HG03139 (cell line): ENCODE measurements around the gene RNU6-7.

ENCODE experiments used
- ATAC-seq: cut with Tn5 transposase; IDR thresholded peaks from one replicate; pipeline ENCODE4 v1.9.1; 2021; ENCODE audit not compliant: unreplicated experiment

Gene RNU6-7

DNA sequence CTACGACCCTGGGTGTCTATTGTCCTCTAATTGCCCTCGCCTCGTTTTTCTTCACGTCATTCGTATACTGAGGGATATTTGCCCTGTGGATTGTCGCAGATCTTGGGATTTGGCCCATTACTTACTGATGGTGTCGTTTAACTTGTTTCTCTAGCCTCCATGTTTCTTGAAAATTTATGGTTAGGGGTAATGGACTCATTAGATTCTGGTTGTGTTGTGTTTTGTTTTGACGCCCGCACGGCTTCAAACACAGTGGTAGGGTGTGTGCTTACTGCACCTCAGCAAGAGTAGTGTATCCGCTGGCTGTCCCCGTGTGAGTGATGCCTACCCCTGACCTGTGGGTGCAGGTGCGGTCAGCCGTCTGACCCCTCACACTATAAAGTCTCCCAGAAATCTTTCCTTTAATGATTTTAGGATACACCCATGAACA lies 2.1 kb downstream of the RNU6-7 start:
- ATAC-seq: no peak

GRCh38 chr14:32205554-32205953 lies 3.7 kb downstream of the RNU6-7 start:
- no peak for ATAC-seq

DNA sequence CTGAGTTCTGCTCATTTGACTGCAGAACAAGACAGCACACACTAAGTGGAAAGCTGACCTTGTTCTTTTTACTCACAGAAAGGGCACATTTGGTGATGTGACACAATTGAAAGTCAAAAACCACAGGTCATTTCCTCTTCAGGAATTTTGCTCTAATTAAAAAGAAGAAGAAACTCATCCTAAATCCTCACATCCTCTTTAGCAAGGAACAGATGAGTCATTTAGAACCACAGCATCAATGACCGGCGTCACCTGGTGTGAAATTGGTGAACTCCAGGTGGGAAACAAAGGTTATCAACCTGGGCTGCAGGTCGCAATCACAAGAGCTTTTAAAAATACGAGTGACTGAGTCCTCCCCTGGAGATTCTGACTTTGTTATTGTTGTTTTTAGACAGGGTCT lies 4.1 kb downstream of the RNU6-7 start:
- ATAC-seq: no peak

DNA sequence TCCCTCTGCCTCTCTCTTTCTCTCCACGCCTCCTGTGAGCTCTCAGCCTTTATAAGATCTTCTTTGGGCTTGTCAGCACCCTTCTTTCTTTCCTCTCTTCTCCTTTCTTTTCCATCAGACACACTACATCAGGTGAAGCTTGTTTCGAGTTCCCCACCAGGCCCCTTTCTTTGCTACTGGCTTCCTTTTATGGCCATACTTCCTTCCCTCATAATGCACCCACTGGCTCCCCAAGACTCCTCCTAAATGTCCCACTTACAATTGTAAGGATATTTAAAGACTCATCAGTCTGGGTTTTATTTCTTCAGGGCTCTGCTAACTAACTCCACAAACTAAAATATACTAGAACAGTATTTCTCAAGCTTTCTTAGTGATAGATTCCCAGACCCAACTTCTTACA lies 4.7 kb downstream of the RNU6-7 start:
- ATAC-seq: no peak

DNA sequence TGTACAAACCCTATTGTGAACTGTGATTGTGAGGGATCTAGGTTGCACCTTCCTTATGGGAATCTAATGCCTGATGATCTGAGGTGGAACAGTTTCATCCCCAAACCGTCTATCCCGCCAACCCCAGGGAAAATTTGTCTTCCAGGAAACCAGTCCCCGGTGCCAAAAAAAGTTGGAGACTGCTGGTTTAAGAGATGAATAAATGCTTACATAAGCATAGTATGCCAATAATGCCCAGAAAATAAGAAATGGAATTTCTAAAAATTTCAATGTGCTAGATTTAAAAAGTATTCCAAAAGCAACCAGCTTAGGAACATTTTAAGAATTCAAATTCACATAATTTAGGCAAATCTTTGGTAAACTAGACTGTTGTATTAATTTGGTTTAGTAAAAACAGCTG lies 6.6 kb downstream of the RNU6-7 start:
- no peak for ATAC-seq

GRCh38 chr14:32209471-32209870 lies 7.6 kb downstream of the RNU6-7 start:
- ATAC-seq: no peak

GRCh38 chr14:32211068-32211404 lies 9.2 kb downstream of the RNU6-7 start:
- ATAC-seq: no peak

DNA sequence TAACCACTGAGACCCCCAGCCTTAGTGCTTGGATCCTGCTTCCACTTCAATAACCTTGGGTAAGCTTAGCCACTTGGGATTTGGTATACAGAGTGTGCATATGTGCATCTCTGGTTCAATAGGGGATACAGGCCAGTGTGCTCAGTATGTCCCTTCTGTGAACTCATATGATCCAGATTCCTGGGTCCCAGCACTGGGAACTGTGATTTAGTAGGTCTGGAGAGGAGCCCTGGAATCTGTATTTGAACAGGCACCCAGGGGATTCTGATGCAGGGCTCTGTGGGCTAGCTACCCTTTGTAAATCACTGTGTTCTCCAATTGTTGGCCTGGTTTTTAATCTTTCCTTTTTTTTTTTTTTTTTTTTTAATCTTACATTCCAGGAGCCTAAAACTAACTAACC lies 11.0 kb downstream of the RNU6-7 start:
- ATAC-seq: no peak

DNA sequence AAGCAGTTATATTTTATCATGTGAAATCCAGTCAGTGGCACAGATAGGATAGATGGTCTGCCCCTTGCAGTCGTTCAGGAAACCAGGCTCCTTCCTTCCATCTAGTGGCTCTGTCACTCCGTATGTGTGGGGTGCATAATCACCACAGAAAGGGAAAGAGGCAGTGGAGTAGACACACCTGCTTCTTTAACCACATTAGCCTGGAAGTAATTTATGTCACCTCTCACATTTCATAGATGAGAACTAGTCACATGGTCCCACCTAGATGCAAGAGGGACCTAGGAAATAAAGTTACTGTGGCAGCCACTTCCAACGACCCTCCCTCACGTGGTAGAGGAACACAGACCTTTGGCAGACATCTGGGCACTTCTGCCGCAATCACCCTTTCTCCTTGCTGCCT lies 15.5 kb downstream of the RNU6-7 start:
- ATAC-seq: no peak

DNA sequence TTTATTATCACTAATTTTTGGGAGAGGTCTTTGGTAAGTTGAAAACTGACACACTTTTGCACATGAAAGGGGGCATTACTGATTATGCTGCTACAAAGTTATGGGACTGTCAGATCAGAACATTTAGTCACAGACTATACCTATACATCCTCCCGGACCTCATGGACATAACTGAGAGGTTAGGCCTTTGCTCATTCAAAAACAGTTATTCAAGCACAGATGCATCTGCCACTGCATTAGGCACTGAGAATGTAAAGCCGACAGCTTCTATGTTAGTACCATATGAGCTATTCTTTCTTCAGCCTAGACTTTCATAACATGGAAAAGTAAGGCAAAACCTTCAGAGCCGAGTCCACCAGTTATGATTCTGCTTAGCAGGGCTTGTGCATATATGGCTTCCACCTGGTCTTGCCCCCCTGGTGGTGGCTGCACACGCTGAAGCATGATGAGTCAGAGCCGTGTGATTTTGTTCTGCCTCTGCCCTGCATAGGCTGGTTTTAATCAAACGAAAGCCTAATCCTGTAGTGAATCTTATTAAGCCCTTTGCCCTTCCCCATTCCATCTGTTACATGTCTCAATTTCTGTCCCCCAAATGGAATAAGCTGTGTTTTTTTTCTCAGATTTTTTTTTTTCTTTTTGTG lies 23.0 kb downstream of the RNU6-7 start:
- ATAC-seq: no peak

DNA sequence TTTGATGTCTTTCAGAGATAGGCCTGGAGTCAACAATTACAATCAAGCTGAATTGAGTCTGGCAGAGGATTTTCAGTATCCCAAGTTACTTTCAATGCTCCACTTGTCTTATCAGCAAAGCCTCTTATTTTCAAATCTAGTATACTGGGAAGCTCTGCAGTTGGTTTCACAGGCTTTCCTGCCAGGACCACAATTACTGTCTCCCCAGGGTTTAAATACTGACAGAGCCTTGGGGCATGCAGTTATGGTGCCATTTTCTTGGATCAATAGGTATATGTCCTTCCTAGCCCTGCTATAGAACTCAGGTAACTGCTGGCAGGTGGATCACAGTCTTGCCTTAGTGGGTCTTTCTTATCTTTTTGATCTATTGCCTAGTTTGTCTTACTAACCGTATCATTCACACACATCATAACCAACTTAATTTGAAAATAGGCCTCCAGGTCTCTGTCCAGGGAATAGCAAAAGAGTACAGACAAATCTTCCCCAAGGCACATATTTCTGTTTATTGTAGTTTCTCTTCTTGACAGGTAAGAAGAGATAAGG lies 23.6 kb downstream of the RNU6-7 start:
- no peak for ATAC-seq

GRCh38 chr14:32226056-32226455 lies 24.2 kb downstream of the RNU6-7 start:
- ATAC-seq: no peak

DNA sequence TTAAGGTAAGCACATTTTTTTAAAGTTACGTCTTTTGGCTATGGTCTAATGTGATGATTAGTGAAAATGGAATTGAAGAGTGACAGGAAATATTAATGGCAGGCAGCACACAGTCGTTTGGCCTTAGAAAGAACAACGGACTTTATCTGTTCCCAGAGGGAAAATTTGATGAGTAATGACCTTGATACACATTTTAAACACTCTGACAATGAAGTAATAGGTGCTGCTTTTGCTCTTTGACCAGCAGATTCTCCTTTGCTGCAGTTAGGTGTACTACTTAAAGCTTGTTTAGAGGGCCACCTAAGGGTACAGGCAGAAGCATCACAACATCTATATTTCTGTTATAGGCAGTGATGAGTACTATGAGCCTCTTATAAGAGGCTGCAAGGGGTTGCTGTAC lies 28.3 kb downstream of the RNU6-7 start:
- no peak for ATAC-seq

GRCh38 chr14:32230695-32231280 lies 28.9 kb downstream of the RNU6-7 start:
- no peak for ATAC-seq

DNA sequence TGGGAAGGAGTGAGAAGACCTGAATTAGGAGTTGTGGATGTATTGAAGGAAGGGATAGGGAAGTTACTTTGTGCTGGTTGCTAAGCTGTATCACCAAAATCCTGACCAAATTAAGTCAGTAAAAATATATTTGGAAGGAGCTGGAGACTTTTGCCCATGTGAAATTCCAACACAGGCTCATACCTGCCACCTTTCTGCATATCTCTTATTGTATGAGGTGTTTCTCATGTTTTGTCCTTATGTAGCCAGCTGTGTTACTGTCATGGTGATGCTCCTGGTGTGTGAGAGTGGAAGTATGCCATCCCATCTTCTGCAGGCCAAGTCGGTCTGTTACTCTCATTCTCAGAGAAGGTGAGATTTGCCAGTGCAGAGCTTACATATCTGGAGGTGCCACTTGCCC lies 30.6 kb downstream of the RNU6-7 start:
- ATAC-seq: no peak

GRCh38 chr14:32233260-32233659 lies 31.4 kb downstream of the RNU6-7 start:
- ATAC-seq: no peak

DNA sequence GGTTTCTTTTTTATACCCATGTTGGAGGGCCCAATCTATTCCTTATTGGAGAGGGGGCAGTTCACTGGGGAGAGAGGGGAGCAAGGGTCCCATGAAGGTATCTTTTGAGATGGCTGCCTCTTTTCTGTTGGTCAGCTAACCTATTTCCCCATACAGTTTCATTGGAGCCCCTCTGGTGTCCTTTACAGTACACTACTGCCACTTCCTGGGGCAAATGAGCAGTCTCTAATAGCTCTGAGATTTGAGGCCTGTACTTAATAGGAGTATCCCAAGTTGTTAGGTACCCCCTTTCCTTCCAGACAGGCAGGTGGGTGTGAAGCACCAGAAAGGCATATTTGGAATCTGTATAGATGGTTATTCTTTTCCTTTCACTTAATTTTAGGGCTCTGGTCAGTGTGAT lies 42.6 kb downstream of the RNU6-7 start:
- no peak for ATAC-seq

DNA sequence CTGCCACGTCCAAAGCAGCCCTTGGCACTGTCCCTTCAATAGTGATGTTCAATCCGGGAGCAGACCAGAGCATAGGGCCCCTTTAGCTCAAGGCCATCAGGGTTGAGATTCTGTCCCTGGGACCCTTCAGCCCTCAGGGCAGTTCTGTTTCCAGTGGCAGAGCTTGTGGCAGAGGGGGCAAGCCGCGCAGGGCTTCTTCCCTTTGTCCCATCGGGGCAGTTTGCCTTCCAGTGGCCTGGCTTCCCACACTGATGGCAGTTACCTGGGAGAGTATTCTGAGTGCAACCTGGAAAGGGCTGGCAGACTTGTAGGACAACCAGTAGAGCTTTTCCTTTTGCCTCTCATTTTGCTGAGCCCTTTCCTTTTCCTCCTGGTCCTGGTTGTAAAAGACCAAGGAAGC lies 44.9 kb downstream of the RNU6-7 start:
- no peak for ATAC-seq

DNA sequence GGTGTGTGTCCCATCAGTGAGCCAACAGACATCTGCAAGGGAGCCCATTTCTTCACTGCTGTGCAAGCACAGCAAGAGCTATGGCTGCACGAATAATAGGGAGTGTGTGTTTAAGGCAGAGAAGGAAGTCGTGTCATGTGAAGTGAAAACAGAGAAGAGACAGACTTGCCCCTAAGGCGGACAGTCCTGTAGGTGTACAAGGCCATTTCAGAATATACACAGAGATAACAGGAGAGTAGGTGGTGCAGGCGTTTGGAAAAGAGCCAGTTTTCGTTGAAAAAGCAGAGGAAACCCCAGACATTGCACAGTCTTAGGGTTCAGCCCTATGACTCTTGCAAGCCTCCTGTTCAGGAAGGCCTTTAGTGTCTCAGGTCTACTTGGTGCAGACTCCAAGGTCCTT lies 47.5 kb downstream of the RNU6-7 start:
- no peak for ATAC-seq

- no peak for ATAC-seq
These were observed 47.9 kb downstream of the RNU6-7 start for GRCh38 chr14:32249780-32250179.

- ATAC-seq: no peak
These were observed 48.8 kb downstream of the RNU6-7 start for GRCh38 chr14:32250681-32251080.

DNA sequence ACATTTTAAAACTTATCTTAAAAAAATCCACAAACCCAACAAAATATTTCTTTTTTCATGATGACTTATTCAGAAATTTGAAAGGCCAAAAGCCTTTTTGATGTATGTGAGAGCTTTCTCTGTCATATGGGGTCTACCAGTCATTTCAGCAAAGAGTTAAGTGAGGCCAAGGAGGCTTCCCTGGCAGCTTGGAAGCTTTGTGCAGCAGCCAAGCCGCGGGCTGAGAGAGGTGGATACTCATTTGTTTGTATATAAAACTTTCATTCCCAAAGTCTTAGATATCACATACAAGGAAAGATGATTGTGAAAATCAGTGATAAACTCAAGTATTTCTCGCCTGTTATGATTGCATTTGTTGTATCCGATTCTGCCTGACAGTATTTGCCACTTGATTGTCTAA lies 49.7 kb downstream of the RNU6-7 start:
- ATAC-seq: no peak
